ENCODE results near the gene ESD.

DNA sequence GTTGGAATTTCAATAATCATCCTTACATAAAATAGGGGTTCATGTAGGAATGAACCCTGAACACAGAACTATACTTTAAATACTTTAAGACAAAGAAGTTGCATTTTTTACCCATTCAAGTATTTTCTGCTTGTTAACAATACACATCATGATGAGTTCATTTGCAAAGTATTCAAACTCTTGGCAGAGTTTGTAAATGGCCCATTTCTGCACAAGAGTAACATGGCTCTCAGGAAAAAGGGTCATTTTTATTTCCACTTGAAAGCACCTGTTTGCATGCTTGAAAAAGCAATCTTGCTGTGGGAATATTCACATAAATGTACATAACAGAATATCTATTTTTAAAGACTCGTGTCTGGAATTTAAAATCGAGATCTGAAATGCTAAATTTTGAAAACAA lies 18.1 kb downstream of the ESD start:
- TF ChIP-seq, protein P1, sequence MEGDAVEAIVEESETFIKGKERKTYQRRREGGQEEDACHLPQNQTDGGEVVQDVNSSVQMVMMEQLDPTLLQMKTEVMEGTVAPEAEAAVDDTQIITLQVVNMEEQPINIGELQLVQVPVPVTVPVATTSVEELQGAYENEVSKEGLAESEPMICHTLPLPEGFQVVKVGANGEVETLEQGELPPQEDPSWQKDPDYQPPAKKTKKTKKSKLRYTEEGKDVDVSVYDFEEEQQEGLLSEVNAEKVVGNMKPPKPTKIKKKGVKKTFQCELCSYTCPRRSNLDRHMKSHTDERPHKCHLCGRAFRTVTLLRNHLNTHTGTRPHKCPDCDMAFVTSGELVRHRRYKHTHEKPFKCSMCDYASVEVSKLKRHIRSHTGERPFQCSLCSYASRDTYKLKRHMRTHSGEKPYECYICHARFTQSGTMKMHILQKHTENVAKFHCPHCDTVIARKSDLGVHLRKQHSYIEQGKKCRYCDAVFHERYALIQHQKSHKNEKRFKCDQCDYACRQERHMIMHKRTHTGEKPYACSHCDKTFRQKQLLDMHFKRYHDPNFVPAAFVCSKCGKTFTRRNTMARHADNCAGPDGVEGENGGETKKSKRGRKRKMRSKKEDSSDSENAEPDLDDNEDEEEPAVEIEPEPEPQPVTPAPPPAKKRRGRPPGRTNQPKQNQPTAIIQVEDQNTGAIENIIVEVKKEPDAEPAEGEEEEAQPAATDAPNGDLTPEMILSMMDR (IDR thresholded peaks at IDR 0.05; ENCODE audit: insufficient read depth, low read length, poor library complexity, severe bottlenecking), result no peak
- TF ChIP-seq EZH2phosphoT487 (conservative IDR thresholded peaks at IDR 0.05; ENCODE audit: low read length), result no peak

All from SU-DHL-6 (cell line).